GM18870 (cell line): ENCODE measurements around the gene C5orf22.
"Not testable (repeated sequence)": the region's sequence is repeated elsewhere in the genome, so short reads cannot be mapped to it uniquely, and the experiment has no call there.

Experiments
- ATAC-seq: cut with Tn5 transposase; IDR thresholded peaks from one replicate; pipeline ENCODE4 v1.9.1; 2021; ENCODE audit warnings: moderate library complexity; ENCODE audit not compliant: unreplicated experiment

C5orf22 gene

GRCh38 chr5:31553863-31554262, 21.8 kb downstream of the C5orf22 start:
- no peak for ATAC-seq

- no peak for ATAC-seq
Measured at GRCh38 chr5:31554552-31554951, 22.5 kb downstream of the C5orf22 start.

- ATAC-seq = no peak
Measured at GRCh38 chr5:31556461-31556860, 24.4 kb downstream of the C5orf22 start.

DNA sequence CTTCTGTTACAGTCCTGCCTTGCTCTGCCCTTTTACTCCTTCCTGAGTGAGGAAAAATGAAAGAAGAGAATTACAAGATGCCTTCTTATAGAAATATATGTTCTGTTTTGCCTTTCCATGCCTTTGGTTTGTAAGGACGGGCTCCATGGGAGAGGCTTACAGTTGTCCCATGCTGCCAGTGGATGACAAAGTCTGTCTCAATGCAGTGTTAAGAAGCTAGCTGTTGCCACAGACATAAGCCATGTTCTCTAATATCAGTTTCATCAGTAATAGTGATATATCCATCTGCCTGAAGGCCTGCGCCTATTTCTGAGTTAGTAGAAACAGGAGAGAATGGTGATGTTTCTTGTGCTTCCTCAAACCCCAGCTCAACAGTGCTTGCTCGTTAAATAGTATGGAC, 27.8 kb downstream of the C5orf22 start:
- no peak for ATAC-seq

DNA sequence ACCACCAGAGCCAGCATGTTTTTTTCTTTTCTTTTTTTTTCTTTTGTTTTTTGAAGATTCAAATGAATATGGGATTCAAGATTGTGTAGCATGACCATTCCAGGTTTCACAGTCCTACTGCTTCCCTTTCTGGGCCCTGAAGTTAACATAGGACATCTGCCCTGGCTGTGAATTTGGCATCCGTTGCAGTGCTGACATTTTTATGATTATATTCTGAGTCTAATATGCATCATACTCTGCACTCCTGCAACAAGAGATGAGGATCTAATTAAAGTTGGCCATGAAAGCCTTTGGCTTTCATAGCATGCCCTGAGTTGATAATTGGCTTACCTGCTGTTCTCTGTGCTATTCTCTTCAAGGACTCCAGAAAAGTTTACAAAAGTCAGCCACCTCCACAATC, 29.8 kb downstream of the C5orf22 start:
- ATAC-seq = no peak

GRCh38 chr5:31563216-31563615, 31.1 kb downstream of the C5orf22 start:
- ATAC-seq = no peak

DNA sequence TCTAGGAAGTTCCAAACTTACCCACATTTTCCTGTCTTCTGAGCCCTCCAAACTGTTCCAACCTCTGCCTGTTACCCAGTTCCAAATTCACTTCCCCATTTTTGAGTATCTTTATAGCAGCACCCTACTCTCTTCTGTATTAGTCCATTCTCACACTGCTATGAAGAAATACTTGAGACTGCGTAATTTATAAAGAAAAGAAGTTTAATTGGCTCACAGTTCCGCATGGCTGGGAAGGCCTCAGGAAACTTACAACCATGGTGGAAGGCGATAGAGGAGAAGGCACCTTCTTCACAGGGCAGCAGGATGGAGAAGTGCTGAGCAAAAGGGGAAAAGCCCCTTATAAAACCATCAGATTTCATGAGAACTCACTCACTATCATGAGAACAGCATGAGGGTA, 34.3 kb downstream of the C5orf22 start:
- not testable (repeated sequence) for ATAC-seq

DNA sequence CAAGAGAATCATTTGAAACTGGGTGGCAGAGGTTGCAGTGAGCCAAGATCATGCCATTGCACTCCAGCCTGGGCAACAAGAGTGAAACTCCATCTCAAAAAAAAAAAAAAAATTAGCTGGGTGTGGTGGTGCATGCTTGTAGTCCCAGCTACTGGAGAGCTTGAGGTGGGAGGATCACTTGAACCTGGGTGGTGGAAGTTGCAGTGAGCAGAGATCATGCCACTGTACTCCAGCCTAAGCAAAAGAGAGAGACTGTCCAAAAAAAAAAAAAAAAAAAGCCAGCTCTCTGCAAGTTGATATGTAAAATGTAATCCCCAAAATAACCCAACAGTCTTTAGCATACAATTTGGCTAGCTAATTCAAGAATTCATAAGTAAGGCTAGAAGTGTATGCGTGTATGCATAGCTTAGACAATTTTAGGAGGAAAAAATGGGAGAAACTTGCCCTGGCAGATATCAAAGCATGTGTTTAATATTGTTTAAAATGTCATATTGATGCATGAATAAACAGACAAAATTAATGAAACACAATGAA, 36.3 kb downstream of the C5orf22 start:
- no peak for ATAC-seq

GRCh38 chr5:31569068-31569467, 37.0 kb downstream of the C5orf22 start:
- no peak for ATAC-seq

DNA sequence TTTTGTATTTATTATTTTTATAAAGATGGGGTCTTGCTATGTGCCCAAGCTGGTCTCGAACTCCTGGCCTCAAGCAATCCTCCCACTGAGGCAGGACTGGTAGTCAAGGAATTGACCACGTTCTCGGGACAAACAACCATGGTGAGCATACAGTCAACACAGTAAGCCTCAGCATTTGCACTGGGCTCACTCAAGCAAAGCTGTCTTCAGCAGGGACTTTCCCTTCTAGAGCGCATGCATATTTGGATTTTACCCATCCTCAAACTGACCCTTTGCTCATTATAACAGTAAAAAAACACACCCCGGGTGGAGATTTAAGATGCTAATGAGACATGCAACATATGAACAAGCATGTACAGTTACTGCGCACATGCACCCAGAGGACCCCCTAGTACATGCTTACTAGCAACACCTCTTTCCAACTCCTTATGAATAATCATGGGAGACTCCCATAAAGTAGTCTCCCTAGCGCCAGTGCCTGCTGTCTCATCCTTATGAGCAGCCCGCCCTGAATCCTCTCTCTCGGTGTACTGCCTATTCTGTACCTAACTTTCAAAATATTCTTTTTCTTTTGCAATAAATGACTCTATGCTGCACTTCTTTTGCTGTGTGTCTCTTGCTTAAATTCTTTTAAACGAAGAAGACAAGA, 41.5 kb downstream of the C5orf22 start:
- ATAC-seq = peak; percentile 84

DNA sequence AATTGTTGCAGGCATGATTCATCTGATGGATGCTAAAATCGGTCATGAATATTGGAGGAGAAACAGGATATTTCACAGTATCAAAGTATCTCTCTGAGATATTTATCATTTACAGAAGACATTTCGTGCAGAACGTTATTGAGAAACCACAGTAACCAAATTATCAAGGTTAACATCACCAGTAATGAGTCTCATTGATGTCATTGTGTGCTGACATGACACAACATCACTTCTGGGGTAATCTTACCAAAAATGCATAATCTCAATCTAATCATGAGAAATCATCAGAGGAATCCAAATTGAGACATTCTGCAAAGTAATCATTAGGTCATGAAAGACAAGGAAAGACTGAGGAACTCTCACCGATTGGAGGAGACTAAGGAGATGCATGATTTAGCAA, 42.7 kb downstream of the C5orf22 start:
- no peak for ATAC-seq

GRCh38 chr5:31577438-31577837, 45.3 kb downstream of the C5orf22 start:
- ATAC-seq = no peak

DNA sequence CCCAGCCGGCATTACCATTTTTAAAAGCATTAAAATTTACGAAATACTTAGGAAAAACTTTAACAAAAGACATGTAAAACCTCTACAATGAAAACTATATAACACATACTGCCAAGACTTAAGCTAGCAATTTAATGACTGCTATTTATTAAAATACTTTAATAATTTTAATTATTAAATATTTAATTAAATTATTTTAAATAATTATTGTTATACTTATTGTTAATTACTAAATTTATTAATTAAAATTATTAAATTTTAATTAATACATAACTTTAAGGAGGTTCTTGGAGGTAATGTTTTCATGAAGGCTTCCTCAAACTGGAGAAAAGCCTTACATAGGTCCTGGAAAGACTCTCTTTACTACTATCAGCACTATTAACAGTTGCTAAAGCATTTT, 47.5 kb downstream of the C5orf22 start:
- no peak for ATAC-seq

DNA sequence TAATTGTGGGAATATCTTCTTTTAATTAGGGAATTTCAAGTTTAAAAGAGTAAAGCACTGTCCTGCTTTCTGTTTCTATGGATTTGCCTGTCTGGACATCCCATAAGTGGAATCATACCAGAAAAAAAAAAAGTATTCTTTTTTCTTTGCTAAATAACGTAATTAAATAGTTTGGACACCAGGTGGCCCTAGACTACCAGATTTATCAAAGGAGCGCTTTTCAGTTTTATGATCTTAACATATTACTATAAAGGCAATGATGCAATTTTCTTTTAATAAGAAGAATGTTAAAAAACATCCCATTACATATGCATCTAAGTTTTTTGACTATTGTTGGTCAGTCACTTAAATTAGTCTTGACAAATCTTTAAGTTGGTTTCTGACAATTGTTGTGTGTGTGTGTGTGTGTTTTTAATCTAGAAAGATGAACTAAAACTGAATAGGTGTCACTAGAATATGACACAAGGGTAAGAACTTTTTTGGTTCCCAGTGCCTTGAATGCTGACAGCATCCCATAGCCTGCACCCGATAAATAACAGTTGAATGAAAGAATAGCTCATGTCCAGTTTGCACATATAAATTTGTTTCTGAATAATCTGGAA, 49.5 kb downstream of the C5orf22 start:
- ATAC-seq = no peak

GRCh38 chr5:31583129-31583528, 51.0 kb downstream of the C5orf22 start:
- ATAC-seq = no peak

- ATAC-seq = no peak
Measured at GRCh38 chr5:31585166-31585894, 53.2 kb downstream of the C5orf22 start.

DNA sequence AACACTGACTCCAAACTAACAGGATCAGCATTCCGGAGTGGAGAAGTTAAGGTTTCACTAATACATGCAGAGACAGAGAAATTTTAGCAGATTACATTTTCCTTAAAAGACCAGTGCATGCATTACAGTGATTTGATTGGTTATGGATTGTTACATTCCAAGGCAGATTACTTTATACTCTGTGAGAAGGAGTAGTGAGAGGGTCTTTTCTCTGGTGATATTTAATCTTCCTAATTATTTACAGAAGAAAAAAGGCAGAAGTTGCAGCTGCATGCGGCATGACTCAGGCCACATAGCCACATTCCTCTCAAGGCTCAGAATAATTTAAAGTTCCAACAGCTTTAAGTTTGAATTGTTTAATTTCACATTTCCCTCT, 53.8 kb downstream of the C5orf22 start:
- ATAC-seq = no peak

DNA sequence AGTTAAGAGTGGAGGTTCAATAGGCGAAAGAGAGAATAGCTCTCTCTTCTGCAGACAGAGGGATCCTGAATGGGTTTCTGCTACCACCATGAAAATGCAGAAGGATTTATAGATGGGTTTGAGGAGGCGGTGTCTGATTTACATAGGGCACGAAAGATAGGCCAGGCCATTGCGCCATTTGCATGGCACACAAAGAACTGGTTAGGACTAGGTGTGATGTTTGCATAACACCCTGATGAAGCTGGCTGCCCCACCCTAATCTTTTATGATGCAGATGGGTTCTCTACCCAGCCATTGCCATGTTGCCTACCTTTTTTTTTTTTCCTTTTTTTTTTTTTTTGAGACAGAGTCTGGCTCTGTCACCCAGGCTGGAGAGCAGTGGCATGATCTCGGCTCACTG, 55.4 kb downstream of the C5orf22 start:
- no peak for ATAC-seq

DNA sequence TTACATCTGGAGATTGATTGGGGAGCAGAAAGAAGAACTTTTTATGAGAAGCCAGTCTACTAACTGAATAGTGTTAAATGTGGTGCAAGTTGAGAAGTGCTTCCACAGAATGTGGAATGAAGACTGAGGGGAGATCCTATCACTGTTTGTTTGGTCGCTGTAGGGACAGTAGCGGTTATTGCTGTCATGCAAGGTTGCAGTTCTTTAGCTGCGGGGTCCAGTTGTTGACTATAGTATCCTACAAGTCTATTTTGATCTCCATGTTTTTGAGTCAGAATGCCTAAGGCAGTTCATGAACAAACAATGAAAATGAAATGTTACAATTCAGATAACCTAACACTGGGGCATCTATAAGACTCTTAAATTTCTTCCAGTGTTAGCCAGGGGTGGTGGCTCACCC, 61.6 kb downstream of the C5orf22 start:
- ATAC-seq = no peak

- no peak for ATAC-seq
Measured at GRCh38 chr5:31596354-31596753, 64.3 kb downstream of the C5orf22 start.

DNA sequence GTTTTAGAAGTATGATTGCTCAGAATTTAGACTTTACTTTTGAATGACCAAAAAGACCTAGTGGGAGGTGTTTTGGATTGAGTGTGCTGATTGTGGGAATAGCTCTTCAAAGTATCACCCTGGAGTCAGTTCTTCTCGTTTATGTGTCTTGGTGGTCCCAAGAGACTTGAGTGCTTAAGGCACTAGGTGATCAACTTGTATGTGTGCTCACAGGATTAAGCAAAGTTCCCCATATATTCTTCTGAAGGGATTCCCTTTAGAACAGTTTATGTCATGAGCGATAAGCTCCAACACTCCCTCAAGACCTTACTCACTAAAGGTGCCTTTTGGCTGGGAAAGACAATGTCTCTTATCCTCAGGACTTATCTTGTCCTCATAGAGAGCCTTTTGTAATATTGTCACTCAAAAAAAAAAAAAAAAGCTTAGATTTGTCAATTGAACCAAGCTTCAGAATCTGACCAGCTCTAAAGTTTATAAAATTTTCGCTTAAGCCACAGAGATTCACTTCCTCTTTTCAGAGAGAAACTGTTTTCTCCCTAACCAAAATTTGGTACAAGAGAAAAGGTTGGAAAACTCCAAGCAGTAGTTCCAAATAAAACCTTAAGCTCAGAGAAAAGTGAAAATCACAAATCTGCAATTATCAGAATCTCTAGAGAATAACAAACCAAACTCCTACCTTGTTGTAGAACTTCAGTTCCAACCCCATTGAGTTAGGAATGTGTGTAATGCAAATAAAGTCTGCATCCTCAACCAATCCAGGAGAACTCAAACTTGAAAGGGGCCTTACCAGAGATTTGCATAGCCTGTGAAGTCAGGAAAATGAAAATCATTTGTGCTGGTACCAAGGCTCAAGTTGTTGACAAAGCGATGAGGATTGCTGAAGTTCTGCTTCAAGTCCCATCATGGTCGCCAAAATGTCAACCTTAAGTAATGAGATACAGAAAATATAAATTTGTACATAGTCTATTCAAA, 66.8 kb downstream of the C5orf22 start:
- ATAC-seq = no peak
